Progenitor cell of endocrine pancreas (in vitro differentiated cells): ENCODE measurements around the gene DIP2C. TPM values are rescaled to one million over a fixed set of nuclear protein-coding genes. Genes with fewer than 3 reads are reported as not detected.
"Not testable (repeated sequence)": the region's sequence is repeated elsewhere in the genome, so short reads cannot be mapped to it uniquely, and the experiment has no call there.

ENCODE experiments used
- DNase-seq: peaks from one replicate; pipeline ENCODE4 v3.0.0; 2021; ENCODE audit warnings: low spot score; ENCODE audit not compliant: unreplicated experiment
- H3K27ac Mint-ChIP-seq: 2 replicates; pipeline ENCODE4 v1.8.0; 2021; ENCODE audit warnings: mild to moderate bottlenecking, moderate library complexity, mixed read lengths
- H3K27me3 Mint-ChIP-seq: 2 replicates; pipeline ENCODE4 v1.8.0; 2021; ENCODE audit warnings: mixed read lengths
- H3K36me3 Mint-ChIP-seq: 2 replicates; pipeline ENCODE4 v1.8.0; 2022; ENCODE audit warnings: mixed read lengths; ENCODE audit not compliant: insufficient read depth
- H3K4me1 Mint-ChIP-seq: 2 replicates; pipeline ENCODE4 v1.8.0; 2021; ENCODE audit warnings: low read depth, mixed read lengths
- H3K4me3 Mint-ChIP-seq: 2 replicates; pipeline ENCODE4 v1.8.0; 2021; ENCODE audit warnings: low read depth, mild to moderate bottlenecking, moderate library complexity, mixed read lengths
- H3K9me3 Mint-ChIP-seq: 2 replicates; pipeline ENCODE4 v1.8.0; 2021; ENCODE audit warnings: low read depth, mixed read lengths
- CTCF ChIP-seq: fragments of 200-600 bp; sonication (generic); IDR thresholded peaks from one replicate; pipeline ENCODE4 v1.5.0; 2021; ENCODE audit warnings: antibody characterized with exemption, mild to moderate bottlenecking; ENCODE audit not compliant: unreplicated experiment
- total RNA-seq: library from RNA; stranded (reverse); gene quantifications from 2 replicates; pipeline ENCODE4 v1.2.1, GENCODE V29; 2021

The DIP2C gene
- total RNA-seq, 1 donor from 2014 or later, result 27.2 TPM

GRCh38 chr10:651692-652091, 37.8 kb downstream of the DIP2C start:
- Mint-ChIP-seq H3K9me3 (no peaks in the 10 kb centered on the region), H3K27me3 (no peaks in the 10 kb centered on the region), H3K27ac (no peak overlapping the region), H3K4me3 (no peak overlapping the region), H3K4me1 (peaks cover 26% of the 10 kb centered on the region), H3K36me3 (no peaks in the 10 kb centered on the region)
- TF ChIP-seq CTCF, result no peak
- no peak for DNase-seq

DNA sequence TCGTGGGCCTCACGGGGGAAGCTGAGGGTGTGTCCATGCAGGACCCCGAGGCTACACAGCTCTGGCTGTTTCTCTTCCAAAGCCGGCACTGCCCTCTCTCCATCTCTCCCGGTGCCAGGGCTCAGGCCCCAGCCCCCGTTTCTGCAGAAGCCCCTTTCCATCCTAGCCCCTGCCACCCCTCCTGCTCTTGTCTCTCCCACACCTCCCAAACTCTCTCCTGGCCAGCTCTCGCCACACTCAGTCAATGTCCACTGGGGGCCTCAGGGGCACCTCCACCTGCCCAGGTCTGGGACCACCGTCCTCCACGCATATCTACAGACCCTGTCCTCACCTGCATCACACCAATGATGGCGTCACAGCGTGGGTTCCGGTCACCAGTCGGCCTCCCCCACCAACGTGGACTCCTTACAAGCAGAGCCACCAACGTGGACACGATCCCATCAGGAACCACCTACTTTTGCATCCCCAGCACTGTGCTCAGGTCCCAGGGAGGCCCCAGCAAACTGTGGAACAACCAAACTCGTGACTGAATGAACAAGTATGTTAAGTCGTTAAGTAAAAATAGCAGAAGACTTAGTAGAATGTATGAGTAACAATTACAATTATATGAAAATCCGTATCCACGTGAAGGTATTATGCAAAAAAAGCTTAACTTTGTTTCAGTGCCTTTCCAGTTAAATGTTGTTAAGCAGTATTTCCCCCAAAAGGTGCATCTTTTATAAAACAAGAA, 38.4 kb downstream of the DIP2C start:
- Mint-ChIP-seq H3K4me1 (peaks cover 27% of the 10 kb centered on the region), H3K27me3 (no peaks in the 10 kb centered on the region), H3K9me3 (no peaks in the 10 kb centered on the region), H3K4me3 (peak overlapping the region; percentile 17), H3K36me3 (peaks cover 2% of the 10 kb centered on the region), H3K27ac (no peak overlapping the region)
- no peak for TF ChIP-seq CTCF
- DNase-seq, result no peak

DNA sequence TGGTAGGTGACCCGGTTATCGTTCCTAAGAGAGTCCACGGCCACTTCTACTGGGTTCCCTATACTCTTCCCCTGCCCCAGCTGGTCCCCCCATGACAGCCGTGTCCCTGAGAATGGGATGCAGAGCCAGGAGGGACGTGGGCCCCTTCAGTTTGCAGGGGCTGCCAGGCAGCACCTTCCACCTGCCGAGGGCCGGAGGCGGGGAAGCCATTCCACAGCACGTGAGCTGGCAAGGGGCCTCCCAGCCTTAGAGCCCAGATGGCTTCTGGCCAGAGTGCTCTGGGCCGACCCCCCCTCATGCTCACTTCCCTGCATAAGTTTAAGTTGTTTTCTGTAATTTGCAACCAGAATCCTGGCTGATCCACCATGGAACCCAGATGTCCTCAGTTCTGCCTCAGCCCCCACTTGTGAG, 39.0 kb downstream of the DIP2C start:
- Mint-ChIP-seq H3K27ac (no peak overlapping the region), H3K27me3 (no peaks in the 10 kb centered on the region), H3K9me3 (no peaks in the 10 kb centered on the region), H3K4me3 (no peak overlapping the region), H3K36me3 (peaks cover 2% of the 10 kb centered on the region), H3K4me1 (peaks cover 27% of the 10 kb centered on the region)
- no peak for TF ChIP-seq CTCF
- no peak for DNase-seq

DNA sequence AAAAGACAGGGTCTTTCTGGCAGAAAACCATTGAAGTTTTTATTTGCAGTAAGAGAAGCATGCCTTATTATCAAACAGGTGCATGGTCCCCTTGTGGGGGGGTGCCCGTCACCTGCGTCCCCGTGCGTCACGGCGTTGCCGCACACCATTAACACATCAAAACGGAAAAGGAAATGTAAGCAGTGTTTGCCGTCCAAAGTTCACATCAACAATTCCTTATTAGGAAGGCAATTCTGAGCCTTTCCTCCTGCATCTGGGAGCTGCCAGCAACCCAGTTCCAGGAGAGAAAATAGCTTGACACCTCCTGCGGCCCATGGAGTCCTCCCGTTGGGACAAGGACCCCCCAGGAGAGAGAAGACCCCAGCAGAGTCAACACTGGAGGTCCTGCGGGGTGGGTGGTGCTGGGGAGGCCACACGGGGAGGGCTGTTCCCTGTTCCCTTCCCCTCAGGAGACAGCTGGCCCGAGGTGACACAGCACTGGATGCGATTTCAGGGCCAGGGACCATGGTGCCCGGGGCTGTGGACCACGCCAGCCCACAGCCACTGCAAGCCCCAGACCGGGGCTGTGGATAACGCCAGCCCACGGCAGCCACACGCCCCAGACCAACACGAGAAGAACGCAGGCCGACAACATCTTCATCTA, 39.5 kb downstream of the DIP2C start:
- H3K27me3 Mint-ChIP-seq, result no peaks in the 10 kb centered on the region
- peaks cover 27% of the 10 kb centered on the region for H3K4me1 Mint-ChIP-seq
- TF ChIP-seq CTCF, result no peak
- peak; percentile 39 for DNase-seq
- no peak overlapping the region for H3K4me3 Mint-ChIP-seq
- H3K9me3 Mint-ChIP-seq, result no peaks in the 10 kb centered on the region
- H3K36me3 Mint-ChIP-seq, result peaks cover 2% of the 10 kb centered on the region
- H3K27ac Mint-ChIP-seq, result no peak overlapping the region

GRCh38 chr10:649445-649797, 40.0 kb downstream of the DIP2C start:
- no peak for TF ChIP-seq CTCF
- no peak overlapping the region for H3K4me3 Mint-ChIP-seq
- no peak overlapping the region for H3K27ac Mint-ChIP-seq
- no peaks in the 10 kb centered on the region for H3K27me3 Mint-ChIP-seq
- H3K4me1 Mint-ChIP-seq, result peaks cover 27% of the 10 kb centered on the region
- no peak for DNase-seq
- peaks cover 5% of the 10 kb centered on the region for H3K36me3 Mint-ChIP-seq
- H3K9me3 Mint-ChIP-seq, result peaks cover 5% of the 10 kb centered on the region

- peaks cover 28% of the 10 kb centered on the region for H3K4me1 Mint-ChIP-seq
- H3K4me3 Mint-ChIP-seq, H3K27me3 Mint-ChIP-seq, H3K9me3 Mint-ChIP-seq, H3K36me3 Mint-ChIP-seq, H3K27ac Mint-ChIP-seq, DNase-seq: not testable (repeated sequence)
These were observed 42.4 kb downstream of the DIP2C start for GRCh38 chr10:647019-647418.
